Tibial artery (tissue), 4 donors: Measurements from ENCODE around the gene IL1RAPL2.

ENCODE experiments used
- DNase-seq, 2 donors: peaks; one replicate each; pipeline ENCODE4 v3.0.0-alpha.2; 2019
- H3K27ac ChIP-seq, 2 donors: fragments of 200-600 bp; sonication (generic) in 1 of 2; 1 replicate in 1 of 2; 2 replicates in 1 of 2; pipeline ENCODE4 v1.5.1; 2018 to 2019; ENCODE audit warnings: mild to moderate bottlenecking in 1 of 2
- H3K27me3 ChIP-seq, 2 donors: fragments of 200-600 bp; sonication (generic) in 1 of 2; one replicate each; pipeline versions ENCODE4 v1.5.1 to v1.6.0; 2016 to 2019
- H3K36me3 ChIP-seq, 3 donors: fragments of 200-600 bp; sonication (generic) in 2 of 3; one replicate each; pipeline ENCODE4 v1.5.1; 2016 to 2019; ENCODE audit warnings: mild to moderate bottlenecking in 2 of 3
- H3K4me1 ChIP-seq, 4 donors: fragments of 200-600 bp; sonication (generic) in 2 of 4; 1 replicate in 3 of 4; 2 replicates in 1 of 4; pipeline ENCODE4 v1.5.1; 2016 to 2019
- H3K4me3 ChIP-seq, 2 donors: fragments of 200-600 bp; sonication (generic) in 1 of 2; 1 replicate in 1 of 2; 2 replicates in 1 of 2; pipeline ENCODE4 v1.5.1; 2018 to 2019; ENCODE audit warnings: mild to moderate bottlenecking in 2 of 2
- H3K9me3 ChIP-seq, 3 donors: fragments of 200-600 bp; sonication (generic) in 1 of 3; one replicate each; pipeline ENCODE4 v1.5.1; 2016 to 2019
- intact Hi-C: fragments of 100-400 bp; cut with DNase I; formaldehyde crosslinking; loops from one replicate; pipeline ENCODE4 v1.15.0; 2023; ENCODE audit warnings: low total_unique reads
- TF ChIP-seq, protein P1 (sequence below), 2 experiments: fragments of 200-600 bp in 1 of 2; fragments of 450-650 bp in 1 of 2; IDR thresholded peaks; one replicate each; pipeline ENCODE4 v1.5.1; 2017 to 2019; ENCODE audit warnings: antibody characterized with exemption in 2 of 2, mild to moderate bottlenecking in 1 of 2, moderate library complexity in 1 of 2

Gene IL1RAPL2

DNA sequence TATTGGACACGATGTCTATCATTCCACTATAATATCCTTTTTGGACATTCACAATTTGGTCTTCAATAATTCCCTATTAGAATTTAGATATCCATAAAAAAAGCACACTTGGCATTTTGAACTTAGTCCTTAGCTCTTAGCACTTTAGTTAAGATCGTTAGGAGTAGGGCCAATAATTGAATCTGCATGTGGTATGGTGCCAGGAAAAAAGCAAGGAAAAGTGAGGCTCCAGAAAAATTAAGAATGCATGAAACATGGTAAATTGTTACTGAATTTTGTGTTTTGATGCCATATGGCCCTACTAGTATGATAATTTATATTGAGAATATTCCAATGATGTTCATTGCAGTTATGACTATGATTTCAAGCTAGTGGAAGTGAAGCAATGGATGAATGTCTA is 708.1 kb downstream of the IL1RAPL2 start:
- intact Hi-C loops = no loop called here

DNA sequence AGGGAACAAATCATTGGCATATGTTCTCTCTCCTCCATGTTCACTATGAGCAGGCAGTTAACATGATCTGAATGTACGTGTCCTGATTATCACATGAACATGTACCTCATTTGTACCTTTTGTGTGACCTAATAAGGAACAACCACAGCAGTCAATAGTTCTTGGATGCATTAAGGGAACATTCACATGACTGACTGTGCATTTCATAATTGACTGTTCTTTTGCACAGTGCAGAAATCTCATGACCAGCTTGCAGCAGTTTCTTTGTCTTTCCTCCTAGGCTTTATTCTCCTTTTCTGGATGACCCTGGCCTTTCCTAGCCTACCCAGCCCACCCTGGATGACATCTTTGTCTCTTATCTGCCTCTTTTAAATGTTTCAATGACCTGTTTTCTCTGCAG is 711.1 kb downstream of the IL1RAPL2 start:
- no peak overlapping the region for H3K4me3 ChIP-seq
- no peaks in the 10 kb centered on the region for H3K36me3 ChIP-seq
- H3K9me3 ChIP-seq = no peaks in the 10 kb centered on the region
- no peaks in the 10 kb centered on the region for H3K4me1 ChIP-seq
- DNase-seq = no peak
- H3K27me3 ChIP-seq = no peaks in the 10 kb centered on the region
- TF ChIP-seq, protein P1, sequence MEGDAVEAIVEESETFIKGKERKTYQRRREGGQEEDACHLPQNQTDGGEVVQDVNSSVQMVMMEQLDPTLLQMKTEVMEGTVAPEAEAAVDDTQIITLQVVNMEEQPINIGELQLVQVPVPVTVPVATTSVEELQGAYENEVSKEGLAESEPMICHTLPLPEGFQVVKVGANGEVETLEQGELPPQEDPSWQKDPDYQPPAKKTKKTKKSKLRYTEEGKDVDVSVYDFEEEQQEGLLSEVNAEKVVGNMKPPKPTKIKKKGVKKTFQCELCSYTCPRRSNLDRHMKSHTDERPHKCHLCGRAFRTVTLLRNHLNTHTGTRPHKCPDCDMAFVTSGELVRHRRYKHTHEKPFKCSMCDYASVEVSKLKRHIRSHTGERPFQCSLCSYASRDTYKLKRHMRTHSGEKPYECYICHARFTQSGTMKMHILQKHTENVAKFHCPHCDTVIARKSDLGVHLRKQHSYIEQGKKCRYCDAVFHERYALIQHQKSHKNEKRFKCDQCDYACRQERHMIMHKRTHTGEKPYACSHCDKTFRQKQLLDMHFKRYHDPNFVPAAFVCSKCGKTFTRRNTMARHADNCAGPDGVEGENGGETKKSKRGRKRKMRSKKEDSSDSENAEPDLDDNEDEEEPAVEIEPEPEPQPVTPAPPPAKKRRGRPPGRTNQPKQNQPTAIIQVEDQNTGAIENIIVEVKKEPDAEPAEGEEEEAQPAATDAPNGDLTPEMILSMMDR (IDR thresholded peaks at IDR 0.05) = no peak
- intact Hi-C loops = no loop called here
- no peak overlapping the region for H3K27ac ChIP-seq

More for the DNA sequence above, 708.1 kb downstream of the IL1RAPL2 start:
- H3K4me3 ChIP-seq = no peak overlapping the region
- no peaks in the 10 kb centered on the region for H3K36me3 ChIP-seq
- H3K4me1 ChIP-seq = no peaks in the 10 kb centered on the region
- DNase-seq = no peak
- no peaks in the 10 kb centered on the region for H3K9me3 ChIP-seq
- H3K27ac ChIP-seq = no peak overlapping the region
- TF ChIP-seq, protein P1 (IDR thresholded peaks at IDR 0.05) = no peak
- H3K27me3 ChIP-seq = no peaks in the 10 kb centered on the region

DNA sequence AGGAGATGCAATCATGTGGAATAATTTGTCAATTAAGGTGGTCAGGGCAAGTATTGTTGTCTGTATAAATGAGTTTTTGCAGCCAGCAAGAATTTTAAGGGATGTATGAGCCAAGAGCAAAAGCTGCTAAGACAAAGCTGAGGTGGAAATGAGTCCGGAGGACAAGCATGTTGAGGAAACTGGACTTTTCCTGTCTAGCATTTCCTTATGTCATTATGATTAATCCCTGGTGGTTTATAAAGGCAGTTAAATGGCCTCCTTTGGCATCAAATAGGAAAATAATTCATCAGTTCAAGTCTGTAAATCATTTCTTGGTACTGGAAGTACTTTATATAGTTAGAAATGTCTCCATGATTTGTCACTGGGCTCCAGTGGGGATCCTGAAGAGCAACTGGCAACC is 716.1 kb downstream of the IL1RAPL2 start:
- DNase-seq = no peak
- Histone ChIP-seq H3K4me3 (no peak overlapping the region), H3K27me3 (no peaks in the 10 kb centered on the region), H3K36me3 (no peaks in the 10 kb centered on the region), H3K4me1 (no peaks in the 10 kb centered on the region), H3K27ac (no peak overlapping the region), H3K9me3 (no peaks in the 10 kb centered on the region)
- TF ChIP-seq, protein P1 (IDR thresholded peaks at IDR 0.05) = no peak
- intact Hi-C loops = no loop called here

DNA sequence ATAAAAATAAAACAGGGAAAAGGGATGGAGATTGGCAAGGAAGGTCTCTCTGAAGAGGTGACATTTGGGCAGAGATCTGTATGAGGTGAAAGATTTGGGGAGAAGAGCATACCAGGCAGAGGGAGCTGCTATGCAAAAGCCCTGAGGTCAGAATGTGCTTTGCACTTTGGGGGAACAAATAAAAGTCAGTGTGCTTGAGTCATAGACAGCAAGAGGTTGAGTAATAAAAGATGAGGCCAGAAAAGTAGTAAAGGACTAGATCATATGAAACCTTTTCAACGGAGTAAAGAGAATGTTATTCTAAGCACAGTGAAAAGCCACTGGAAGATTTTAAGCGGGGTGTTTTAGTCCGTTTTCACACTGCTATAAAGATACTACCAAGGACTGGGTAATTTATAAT is 731.0 kb downstream of the IL1RAPL2 start:
- H3K27ac ChIP-seq = no peak overlapping the region
- DNase-seq = no peak
- intact Hi-C loops = no loop called here
- TF ChIP-seq, protein P1 (IDR thresholded peaks at IDR 0.05) = no peak
- no peaks in the 10 kb centered on the region for H3K36me3 ChIP-seq
- no peaks in the 10 kb centered on the region for H3K27me3 ChIP-seq
- no peaks in the 10 kb centered on the region for H3K9me3 ChIP-seq
- no peaks in the 10 kb centered on the region for H3K4me1 ChIP-seq
- no peak overlapping the region for H3K4me3 ChIP-seq

DNA sequence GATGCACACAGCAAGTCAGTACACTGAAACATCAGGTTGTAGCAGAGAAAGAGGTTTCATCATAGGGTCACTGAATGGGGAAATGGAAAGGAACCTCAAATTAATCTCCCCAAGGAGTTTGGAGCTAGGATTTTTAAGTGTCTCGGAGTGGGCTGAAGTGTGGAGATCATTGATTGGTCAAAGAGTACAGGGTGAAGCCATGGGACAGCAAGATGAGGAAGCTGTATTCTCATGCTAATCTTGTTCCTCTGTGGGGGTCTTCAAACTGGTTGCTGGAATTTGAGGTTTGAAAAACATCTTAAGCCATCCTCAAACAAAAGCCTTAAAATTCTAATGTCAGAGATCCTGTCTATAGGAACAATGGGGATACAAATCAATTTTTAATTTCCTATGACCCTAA is 733.3 kb downstream of the IL1RAPL2 start:
- TF ChIP-seq, protein P1 (IDR thresholded peaks at IDR 0.05) = no peak
- Histone ChIP-seq H3K9me3 (no peaks in the 10 kb centered on the region), H3K36me3 (no peaks in the 10 kb centered on the region), H3K27me3 (no peaks in the 10 kb centered on the region), H3K4me1 (no peaks in the 10 kb centered on the region), H3K27ac (no peak overlapping the region), H3K4me3 (no peak overlapping the region)
- intact Hi-C loops = no loop called here
- no peak for DNase-seq

DNA sequence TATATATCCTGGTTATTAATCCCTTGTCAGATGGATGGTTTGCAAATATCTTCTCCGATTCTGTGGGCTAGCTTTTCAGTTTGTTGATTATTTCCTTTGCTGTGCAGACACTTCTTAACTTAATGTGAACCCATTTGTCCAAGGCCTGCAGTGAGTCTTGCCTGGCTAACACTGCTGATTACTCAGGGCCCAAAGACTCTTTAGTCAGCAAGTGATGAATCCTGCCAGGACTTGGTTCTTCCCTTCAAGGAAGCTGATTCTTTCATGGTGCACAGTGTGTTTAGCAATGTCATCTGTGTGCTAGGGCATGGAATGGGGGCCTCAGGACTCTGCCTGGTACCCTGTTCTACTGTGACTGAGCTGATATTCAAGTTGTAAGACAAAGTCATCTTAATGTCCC is 736.2 kb downstream of the IL1RAPL2 start:
- H3K9me3 ChIP-seq = no peaks in the 10 kb centered on the region
- no peak for DNase-seq
- no peak overlapping the region for H3K27ac ChIP-seq
- H3K36me3 ChIP-seq = no peaks in the 10 kb centered on the region
- intact Hi-C loops = no loop called here
- TF ChIP-seq, protein P1 (IDR thresholded peaks at IDR 0.05) = no peak
- H3K27me3 ChIP-seq = no peaks in the 10 kb centered on the region
- no peak overlapping the region for H3K4me3 ChIP-seq
- H3K4me1 ChIP-seq = no peaks in the 10 kb centered on the region
